ENCODE data around the gene LRRTM4.

DNA sequence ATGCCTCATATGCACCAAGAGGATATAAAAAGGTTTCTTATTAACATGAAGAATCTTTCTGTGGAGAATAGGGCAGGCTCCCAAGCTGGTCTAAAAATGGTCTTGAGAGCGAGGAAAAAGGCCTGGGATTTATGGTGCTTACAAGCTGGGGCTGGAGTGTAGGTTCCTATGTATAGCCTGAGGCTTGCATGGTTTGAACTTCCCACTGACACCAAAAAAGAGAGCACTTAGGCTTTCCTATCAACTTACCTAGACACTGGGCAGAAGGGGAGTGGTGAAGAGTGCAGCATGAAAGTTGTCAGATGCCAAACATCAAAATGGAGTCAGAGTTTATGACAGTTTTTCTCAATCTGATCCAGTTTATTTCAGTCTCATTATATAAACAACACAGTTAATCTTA, 784.6 kb downstream of the LRRTM4 start:
- TF ChIP-seq PBX3 (CRISPR knock-in tag; IDR thresholded peaks at IDR 0.05; ENCODE audit: borderline replicate concordance) (no peak), FOXA1 (IDR thresholded peaks at IDR 0.05) (no peak), FOXA1 (CRISPR knock-in tag; IDR thresholded peaks at IDR 0.05) (no peak), HCFC1 (IDR thresholded peaks at IDR 0.05; ENCODE audit: low read depth, low read length) (no peak), CEBPB (IDR thresholded peaks at IDR 0.05; ENCODE audit: borderline replicate concordance, low read depth, low read length) (no peak), ZNF335 (CRISPR knock-in tag; IDR thresholded peaks at IDR 0.05) (no peak), BCL6 (CRISPR knock-in tag; IDR thresholded peaks at IDR 0.05) (no peak), ATF7 (IDR thresholded peaks at IDR 0.05) (no peak), ATF7 (CRISPR knock-in tag; IDR thresholded peaks at IDR 0.05) (no peak), KDM4B (CRISPR knock-in tag; IDR thresholded peaks at IDR 0.05) (no peak), KMT2B (CRISPR knock-in tag; IDR thresholded peaks at IDR 0.05) (no peak)
- TF ChIP-seq, protein P1, sequence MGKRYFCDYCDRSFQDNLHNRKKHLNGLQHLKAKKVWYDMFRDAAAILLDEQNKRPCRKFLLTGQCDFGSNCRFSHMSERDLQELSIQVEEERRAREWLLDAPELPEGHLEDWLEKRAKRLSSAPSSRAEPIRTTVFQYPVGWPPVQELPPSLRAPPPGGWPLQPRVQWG (CRISPR knock-in tag; IDR thresholded peaks at IDR 0.05; ENCODE audit: borderline replicate concordance, low read depth): no peak
